ENCODE data around the gene EEPD1.

GRCh38 chr7:36144189-36144588 lies 8.9 kb upstream of the EEPD1 start:
- no peak for TF ChIP-seq CTCF (IDR thresholded peaks at IDR 0.05; ENCODE audit: low read depth, low read length, missing input control)
- TF ChIP-seq JUND (IDR thresholded peaks at IDR 0.05) = no peak
- no peak for TF ChIP-seq RAD21 (IDR thresholded peaks at IDR 0.05)
- peak; percentile 30 for TF ChIP-seq SP1 (IDR thresholded peaks at IDR 0.05)
- no peak for TF ChIP-seq ZBTB33 (IDR thresholded peaks at IDR 0.05)
- TF ChIP-seq HNF4G (IDR thresholded peaks at IDR 0.05) = no peak

All from liver (tissue), 3 donors.